GM19452 (cell line): Measurements from ENCODE around the gene PLGRKT.
A peak's percentile ranks its signal among the peaks of the same experiment; 100 is the strongest.
"Not testable (repeated sequence)": the region's sequence is repeated elsewhere in the genome, so short reads cannot be mapped to it uniquely, and the experiment has no call there.

Experiments
- ATAC-seq: cut with Tn5 transposase; IDR thresholded peaks from one replicate; pipeline ENCODE4 v1.9.1; 2021; ENCODE audit not compliant: unreplicated experiment

PLGRKT gene

GRCh38 chr9:5437254-5438216 lies at the start of gene PLGRKT:
PLGRKT (minus strand) TSS chr9:5437925; CDS start chr9:5431977, 5,948 bp downstream.
- ATAC-seq, result peak; percentile 83

GRCh38 chr9:5486988-5487387 lies 49.3 kb upstream of the PLGRKT start:
- no peak for ATAC-seq

- no peak for ATAC-seq
Observed at GRCh38 chr9:5485378-5486085, 47.8 kb upstream of the PLGRKT start.

GRCh38 chr9:5483306-5483705 lies 45.6 kb upstream of the PLGRKT start:
- ATAC-seq, result no peak

GRCh38 chr9:5482194-5482593 lies 44.5 kb upstream of the PLGRKT start:
- no peak for ATAC-seq

GRCh38 chr9:5481322-5482040 lies 43.8 kb upstream of the PLGRKT start:
- ATAC-seq, result no peak

GRCh38 chr9:5480919-5481318 lies 43.2 kb upstream of the PLGRKT start:
- ATAC-seq, result no peak

GRCh38 chr9:5479994-5480694 lies 42.4 kb upstream of the PLGRKT start:
- ATAC-seq, result peak; percentile 55

GRCh38 chr9:5478206-5478605 lies 40.5 kb upstream of the PLGRKT start:
- no peak for ATAC-seq

GRCh38 chr9:5475611-5476010 lies 37.9 kb upstream of the PLGRKT start:
- ATAC-seq, result not testable (repeated sequence)

- ATAC-seq, result no peak
Observed at GRCh38 chr9:5470816-5471215, 33.1 kb upstream of the PLGRKT start.

GRCh38 chr9:5470122-5470521 lies 32.4 kb upstream of the PLGRKT start:
- no peak for ATAC-seq

- ATAC-seq, result no peak
Observed at GRCh38 chr9:5468850-5469249, 31.1 kb upstream of the PLGRKT start.

GRCh38 chr9:5466766-5467165 lies 29.0 kb upstream of the PLGRKT start:
- no peak for ATAC-seq

GRCh38 chr9:5466005-5466404 lies 28.3 kb upstream of the PLGRKT start:
- ATAC-seq, result no peak

GRCh38 chr9:5464831-5465330 lies 27.2 kb upstream of the PLGRKT start:
- not testable (repeated sequence) for ATAC-seq

- ATAC-seq, result no peak
Observed at GRCh38 chr9:5460157-5460556, 22.4 kb upstream of the PLGRKT start.

- ATAC-seq, result peak; percentile 53
Observed at GRCh38 chr9:5459289-5459829, 21.6 kb upstream of the PLGRKT start.

- no peak for ATAC-seq
Observed at GRCh38 chr9:5455181-5455580, 17.5 kb upstream of the PLGRKT start.

- ATAC-seq, result no peak
Observed at GRCh38 chr9:5453673-5454072, 15.9 kb upstream of the PLGRKT start.
